ENCODE results near the gene CD58. TPM values are rescaled to one million over a fixed set of nuclear protein-coding genes. Genes with fewer than 3 reads are reported as not detected.

Gene CD58
- total RNA-seq, 8 experiments from 2014 or later, result 2.5 to 64.5 (median 12.8) TPM

DNA sequence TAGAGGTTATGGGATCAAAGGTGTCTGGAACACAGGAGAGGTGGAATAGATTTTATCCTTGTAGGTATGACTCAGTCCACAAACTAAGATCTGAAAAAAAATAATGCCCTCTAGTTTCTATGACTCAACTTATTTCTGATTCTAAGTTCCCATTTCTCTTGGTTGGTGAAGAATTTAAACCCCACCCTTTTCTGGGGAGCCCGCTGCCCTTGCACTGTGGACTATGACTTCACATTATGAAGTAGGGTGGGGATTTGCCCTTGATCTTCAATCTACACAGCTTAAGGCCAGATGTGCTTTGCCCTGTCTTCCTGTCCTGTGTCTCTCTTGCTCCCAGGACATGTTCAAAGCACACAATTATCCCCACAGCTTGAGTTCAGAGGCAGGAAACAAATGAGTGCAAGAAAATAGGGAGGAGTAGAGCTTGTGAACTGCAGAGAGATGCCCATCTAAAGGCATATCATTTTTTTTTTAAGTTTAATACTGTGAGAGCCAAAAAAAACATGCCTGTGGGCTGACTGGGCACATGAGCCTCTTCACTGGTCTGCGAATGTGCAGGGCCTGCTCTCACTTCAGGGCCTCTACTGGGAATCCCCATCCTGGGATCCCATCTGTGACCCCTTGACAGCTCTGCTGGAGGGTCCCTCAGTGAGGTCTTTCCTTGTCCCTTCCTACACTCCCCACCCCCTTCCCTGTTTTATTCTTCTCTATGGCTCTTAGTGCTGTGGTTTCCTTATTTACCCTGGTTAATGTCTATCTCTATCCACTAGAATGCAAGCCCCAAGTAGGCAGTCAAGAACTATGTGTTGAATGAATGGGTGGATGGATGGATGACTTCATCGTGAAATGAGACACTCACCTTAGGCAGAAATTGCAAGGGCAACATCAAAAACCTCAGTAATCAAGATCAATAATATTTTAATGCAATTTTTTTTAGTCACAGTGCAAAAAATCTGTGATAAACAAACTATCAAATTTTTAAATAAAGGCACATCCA, 61.5 kb downstream of the CD58 start:
- Histone ChIP-seq H3K4me3 (no peak overlapping the region), H3K27ac (no peak overlapping the region), H3K4me1 (replicated peaks in 1 of 2) (no peaks in the 10 kb centered on the region)
- 19 to 96% (median 86%) methylated on average over 1 to 3 of the region's 3 CpGs; no CpG with 5 or more reads in 1 of the 10 experiments for WGBS, 10 experiments
- in situ Hi-C loops (cut with MboI; ENCODE audit: low pct_unique_long_range_greater_than_20kb in 2 of 9, low sequenced_read_pairs in 9 of 9, unreplicated experiment in 9 of 9), result no loop called here
- ATAC-seq (replicated peaks in 6 of 8), result peak in 3 of 8 experiments; percentile 76 to 86 (median 77)

DNA sequence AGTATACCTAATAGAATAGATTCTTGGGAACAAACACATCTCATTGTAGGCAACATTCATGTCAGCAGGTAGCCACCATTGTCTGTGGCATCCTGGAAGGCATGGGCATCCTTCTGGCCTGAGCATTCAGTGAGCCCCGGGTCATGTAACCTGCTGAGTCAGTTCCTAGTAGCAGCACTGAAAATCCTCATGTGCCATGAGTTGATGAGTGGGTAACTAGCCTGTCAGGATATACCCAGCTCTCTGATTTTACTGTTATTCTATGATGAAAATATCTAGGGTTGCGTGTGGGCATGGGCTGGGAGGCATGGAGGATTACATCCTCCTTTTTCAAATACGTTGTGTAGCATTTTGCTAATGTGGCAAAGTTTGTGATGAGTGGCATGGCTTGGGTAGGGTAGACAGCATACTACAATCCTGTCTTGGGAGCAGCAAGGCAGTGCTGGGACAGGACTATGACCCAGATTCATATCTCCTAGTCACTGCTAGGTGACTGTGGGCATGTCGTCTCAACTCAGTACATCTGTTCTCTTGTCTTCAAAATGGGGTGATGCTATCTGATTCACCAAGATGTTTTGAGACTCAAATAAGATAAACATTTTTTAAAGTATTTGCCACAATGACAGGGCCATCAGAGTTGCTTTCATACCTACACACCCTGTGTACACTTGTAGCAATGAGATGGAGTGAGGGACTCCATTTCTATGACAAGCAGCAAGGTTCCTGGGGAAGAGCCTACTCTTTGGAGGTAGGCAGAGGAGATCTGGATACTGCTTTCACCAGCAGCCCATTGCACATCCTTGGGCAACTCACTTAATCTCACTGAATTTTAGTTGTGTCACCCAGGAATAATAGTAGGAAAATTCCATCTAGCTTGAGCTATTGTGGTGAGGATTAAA, 62.5 kb downstream of the CD58 start:
- Histone ChIP-seq H3K4me3 (no peak overlapping the region), H3K4me1 (replicated peaks in 1 of 2) (no peaks in the 10 kb centered on the region), H3K27ac (no peak overlapping the region)
- in situ Hi-C loops (cut with MboI; ENCODE audit: low pct_unique_long_range_greater_than_20kb in 2 of 9, low sequenced_read_pairs in 9 of 9, unreplicated experiment in 9 of 9), result no loop called here
- WGBS, 10 experiments, result 75 to 100% (median 86%) methylated on average over 1 to 4 of the region's 4 CpGs; no CpG with 5 or more reads in 2 of the 10 experiments
- ATAC-seq (replicated peaks in 6 of 8), result no peak

DNA sequence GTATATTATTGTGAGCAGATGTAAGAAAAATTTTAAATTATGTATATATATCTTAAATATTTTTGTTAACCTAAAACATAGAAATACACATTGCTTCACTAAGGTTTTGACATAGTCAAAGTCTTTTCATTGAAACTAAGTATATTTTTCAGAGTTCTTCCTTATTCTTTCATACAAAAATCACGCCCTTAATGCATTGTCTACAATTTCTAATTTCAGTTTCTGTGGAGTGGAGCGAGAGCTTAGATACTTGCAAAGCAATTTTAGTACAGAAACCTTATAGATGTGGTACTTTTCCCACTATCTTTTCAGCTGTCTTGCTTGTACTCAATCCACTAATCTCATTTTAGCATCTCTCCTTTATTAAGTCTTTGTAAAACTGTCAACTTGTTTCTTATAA, 63.2 kb downstream of the CD58 start:
- in situ Hi-C loops (cut with MboI; ENCODE audit: low pct_unique_long_range_greater_than_20kb in 2 of 9, low sequenced_read_pairs in 9 of 9, unreplicated experiment in 9 of 9), result no loop called here

DNA sequence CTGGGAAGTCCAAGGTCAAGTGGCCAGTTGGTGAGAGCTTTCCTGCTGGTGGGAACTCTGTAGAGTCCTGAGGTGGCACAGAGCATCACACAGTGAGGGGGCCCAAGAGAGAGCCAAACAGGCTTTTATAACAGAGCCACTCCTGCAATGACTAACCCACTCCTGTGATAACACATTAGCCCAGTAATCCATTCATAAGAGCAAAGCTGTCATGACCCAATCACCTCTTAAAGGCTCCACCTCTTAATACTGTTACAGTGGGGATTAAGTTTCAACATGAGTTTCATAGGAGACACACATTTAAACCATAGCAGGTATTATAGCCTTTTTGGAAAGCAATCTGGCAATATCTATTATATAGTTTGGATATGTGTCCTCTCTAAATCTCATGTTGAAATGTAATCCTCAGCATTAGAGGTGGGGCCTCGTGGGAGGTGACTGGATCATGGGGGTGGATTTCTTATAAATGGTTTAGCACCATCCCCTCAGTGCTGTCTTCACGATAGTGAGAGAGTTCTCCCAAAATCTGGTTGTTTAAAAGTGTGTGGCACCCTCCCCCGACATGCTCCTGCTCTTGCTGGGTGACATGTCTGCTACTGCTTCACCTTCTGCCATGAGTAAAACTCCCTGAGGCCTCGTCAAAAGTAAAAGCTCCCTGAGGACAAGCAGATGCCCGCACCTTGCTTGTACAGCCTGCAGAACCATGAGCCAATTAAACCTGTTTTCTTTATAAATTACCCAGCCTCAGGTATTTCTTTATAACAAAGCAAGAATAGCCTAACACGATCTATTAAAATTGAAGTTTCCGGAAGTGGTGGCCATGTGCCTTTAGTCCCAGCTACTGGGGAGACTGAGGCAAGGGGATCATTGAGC, 64.5 kb downstream of the CD58 start:
- WGBS, 10 experiments, result 70 to 100% (median 86%) methylated on average over 2 to 7 of the region's 7 CpGs
- in situ Hi-C loops (cut with MboI; ENCODE audit: low pct_unique_long_range_greater_than_20kb in 2 of 9, low sequenced_read_pairs in 9 of 9, unreplicated experiment in 9 of 9), result no loop called here
- ATAC-seq (replicated peaks in 6 of 8), result peak in 4 of 8 experiments; percentile 2 to 52 (median 26)
- no peak overlapping the region for H3K27ac ChIP-seq
- H3K4me1 ChIP-seq (replicated peaks in 1 of 2), result no peaks in the 10 kb centered on the region
- H3K4me3 ChIP-seq, result no peak overlapping the region

More for the DNA sequence above, 63.2 kb downstream of the CD58 start:
- Histone ChIP-seq H3K4me3 (no peak overlapping the region), H3K4me1 (replicated peaks in 1 of 2) (no peaks in the 10 kb centered on the region), H3K27ac (no peak overlapping the region)
- no peak for ATAC-seq (replicated peaks in 6 of 8)
- WGBS, 10 experiments, result 78 to 100% (median 96%) methylated on average over 1 to 2 of the region's 2 CpGs

DNA sequence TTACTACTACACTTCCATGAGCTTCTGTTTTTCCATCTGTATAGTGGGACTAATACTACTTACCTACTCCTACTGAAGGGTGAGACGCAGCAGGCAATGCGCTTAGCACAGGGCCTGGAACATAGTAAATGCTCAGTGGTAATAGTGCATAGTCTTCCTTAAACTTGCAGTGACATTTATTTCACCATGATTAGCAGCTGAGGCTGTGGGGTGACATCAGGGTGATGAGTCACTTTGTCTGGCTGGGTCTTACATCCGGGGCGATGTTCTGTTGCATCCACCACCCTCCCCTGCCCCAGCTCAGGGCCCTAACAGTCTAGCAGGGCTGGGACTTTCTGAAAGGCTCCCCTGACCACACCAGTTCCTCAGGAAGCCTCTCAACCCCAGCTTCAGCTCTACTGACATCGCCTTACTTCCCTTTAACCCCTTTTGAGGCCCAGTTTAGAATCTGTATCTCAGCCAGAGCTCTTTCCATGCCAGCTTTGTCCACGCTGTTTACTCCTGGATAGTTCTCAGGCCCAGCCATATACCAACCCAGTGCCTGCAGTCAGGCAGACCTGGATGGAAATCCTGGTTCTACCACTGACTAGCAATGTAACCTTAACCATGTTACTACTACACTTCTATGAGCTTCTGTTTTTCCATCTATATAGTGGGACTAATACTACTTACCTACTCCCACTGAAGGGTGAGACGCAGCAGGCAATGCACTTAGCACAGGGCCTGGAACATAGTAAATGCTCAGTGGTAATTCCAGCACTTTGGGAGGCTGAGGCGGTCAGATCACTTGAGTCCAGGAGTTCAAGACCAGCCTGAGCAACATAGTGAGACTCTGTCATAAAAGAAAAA, 66.3 kb downstream of the CD58 start:
- peak in 7 of 8 experiments; percentile 45 to 87 (median 59) for ATAC-seq (replicated peaks in 6 of 8)
- no peak overlapping the region for H3K27ac ChIP-seq
- in situ Hi-C loops (cut with MboI; ENCODE audit: low pct_unique_long_range_greater_than_20kb in 2 of 9, low sequenced_read_pairs in 9 of 9, unreplicated experiment in 9 of 9), result no loop called here

DNA sequence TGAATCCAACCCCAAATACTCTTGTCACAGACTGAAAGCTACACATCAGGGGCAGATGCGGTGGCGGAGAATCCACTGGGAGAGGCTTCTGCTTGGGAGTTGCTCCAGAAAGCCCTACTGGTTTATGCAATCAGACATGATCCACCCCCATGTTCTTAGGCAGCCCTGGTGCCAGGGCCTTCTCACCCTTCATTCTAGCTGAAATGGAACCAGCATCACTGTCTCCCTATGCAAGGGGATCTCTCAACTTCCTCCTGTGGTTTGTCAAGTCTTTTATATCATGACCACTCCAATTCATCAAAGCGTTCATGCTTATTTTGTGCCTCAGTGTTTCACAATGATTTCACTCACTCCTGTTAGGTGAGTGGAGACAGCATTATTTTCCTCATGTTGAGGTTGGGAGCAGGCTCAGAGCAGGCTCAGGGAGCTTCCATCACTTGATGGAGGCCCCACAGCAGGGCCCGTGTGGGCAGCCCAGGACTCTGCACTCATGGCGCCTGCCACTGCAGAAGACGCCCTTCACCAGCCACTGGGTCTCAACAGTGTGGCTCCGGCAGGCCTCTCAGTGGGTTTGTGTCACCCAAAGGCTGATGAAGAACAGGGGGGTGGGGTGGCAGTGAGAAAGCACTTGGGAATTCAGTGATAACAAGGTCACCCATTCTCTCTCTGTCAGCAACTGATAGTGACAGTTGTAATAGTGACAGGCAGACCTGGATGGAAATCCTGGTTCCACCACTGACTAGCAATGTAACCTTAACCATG, 67.1 kb downstream of the CD58 start:
- WGBS, 10 experiments, result 80 to 100% (median 98%) methylated on average over 1 to 6 of the region's 7 CpGs; no CpG with 5 or more reads in 5 of the 10 experiments
- in situ Hi-C loops (cut with MboI; ENCODE audit: low pct_unique_long_range_greater_than_20kb in 2 of 9, low sequenced_read_pairs in 9 of 9, unreplicated experiment in 9 of 9), result no loop called here
- H3K27ac ChIP-seq, result no peak overlapping the region
- no peak overlapping the region for H3K4me3 ChIP-seq
- peaks cover 0 to 2% of the 10 kb centered on the region in 2 donors for H3K4me1 ChIP-seq (replicated peaks in 1 of 2)
- no peak for ATAC-seq (replicated peaks in 6 of 8)

More for the DNA sequence above, 66.3 kb downstream of the CD58 start:
- no peak overlapping the region for H3K4me3 ChIP-seq
- 78 to 100% (median 99%) methylated on average over 1 to 8 of the region's 8 CpGs; no CpG with 5 or more reads in 2 of the 10 experiments for WGBS, 10 experiments
- no peaks in the 10 kb centered on the region for H3K4me1 ChIP-seq (replicated peaks in 1 of 2)

DNA sequence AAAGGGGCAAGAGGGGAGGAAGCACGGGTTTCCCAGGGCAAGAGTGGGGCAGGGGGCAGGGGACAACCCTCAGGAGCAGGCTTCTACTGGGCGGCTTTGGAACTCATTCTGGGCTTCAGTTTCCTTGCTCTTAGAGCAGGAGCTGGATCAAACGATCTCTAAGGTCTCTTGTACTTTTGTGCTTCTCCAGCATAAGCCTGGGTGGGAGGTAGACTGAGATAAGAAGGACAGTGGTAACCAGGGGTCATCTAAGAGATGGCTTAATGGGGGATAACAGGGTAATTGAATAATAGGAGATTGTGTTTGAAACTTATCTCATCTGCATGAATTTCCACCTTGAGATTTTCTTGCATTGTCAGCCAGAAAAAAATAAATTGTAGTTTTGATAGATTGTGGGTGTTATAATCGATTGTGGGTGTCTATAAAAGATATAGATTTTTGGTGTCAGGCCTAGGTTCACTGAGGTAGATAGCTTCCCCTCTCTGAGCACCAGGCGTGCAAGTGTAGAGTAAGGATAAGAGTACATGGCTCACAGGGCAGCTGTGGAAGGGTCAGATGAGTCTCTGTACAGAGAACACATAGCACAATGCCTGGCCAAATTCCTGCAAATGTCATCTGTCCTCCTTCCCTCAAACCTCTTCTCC, 68.0 kb downstream of the CD58 start:
- in situ Hi-C loops (cut with MboI; ENCODE audit: low pct_unique_long_range_greater_than_20kb in 2 of 9, low sequenced_read_pairs in 9 of 9, unreplicated experiment in 9 of 9), result no loop called here
- H3K4me1 ChIP-seq (replicated peaks in 1 of 2), result peaks cover 0 to 3% of the 10 kb centered on the region in 2 donors
- no peak for ATAC-seq (replicated peaks in 6 of 8)
- WGBS, 10 experiments, result 20 to 73% (median 62%) methylated on average over 1 to 5 of the region's 5 CpGs; no CpG with 5 or more reads in 2 of the 10 experiments
- no peak overlapping the region for H3K27ac ChIP-seq
- no peak overlapping the region for H3K4me3 ChIP-seq

DNA sequence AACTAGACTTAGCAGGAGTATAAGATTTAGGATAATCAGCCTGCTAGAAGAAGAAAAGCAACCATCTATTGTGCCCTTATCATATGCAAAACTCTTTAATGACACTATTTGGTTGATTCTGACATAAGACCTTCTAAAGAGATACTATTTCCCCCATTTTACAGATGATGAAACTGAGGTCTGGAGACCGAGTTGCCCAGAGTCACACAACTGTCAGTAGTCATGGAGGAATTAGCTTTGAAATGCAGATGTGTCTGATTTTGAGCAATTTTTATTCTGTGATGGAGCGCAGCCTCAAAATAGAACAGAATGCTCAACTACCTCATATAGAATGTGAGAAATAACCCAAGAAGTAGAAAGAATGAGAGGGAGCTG, 69.0 kb downstream of the CD58 start:
- ATAC-seq (replicated peaks in 6 of 8), result no peak
- Histone ChIP-seq H3K4me1 (replicated peaks in 1 of 2) (peaks cover 0 to 3% of the 10 kb centered on the region in 2 donors), H3K4me3 (no peak overlapping the region), H3K27ac (no peak overlapping the region)
- WGBS, 10 experiments, result 100% methylated on average over 1 to 2 of the region's 2 CpGs; no CpG with 5 or more reads in 6 of the 10 experiments
- in situ Hi-C loops (cut with MboI; ENCODE audit: low pct_unique_long_range_greater_than_20kb in 2 of 9, low sequenced_read_pairs in 9 of 9, unreplicated experiment in 9 of 9), result no loop called here

DNA sequence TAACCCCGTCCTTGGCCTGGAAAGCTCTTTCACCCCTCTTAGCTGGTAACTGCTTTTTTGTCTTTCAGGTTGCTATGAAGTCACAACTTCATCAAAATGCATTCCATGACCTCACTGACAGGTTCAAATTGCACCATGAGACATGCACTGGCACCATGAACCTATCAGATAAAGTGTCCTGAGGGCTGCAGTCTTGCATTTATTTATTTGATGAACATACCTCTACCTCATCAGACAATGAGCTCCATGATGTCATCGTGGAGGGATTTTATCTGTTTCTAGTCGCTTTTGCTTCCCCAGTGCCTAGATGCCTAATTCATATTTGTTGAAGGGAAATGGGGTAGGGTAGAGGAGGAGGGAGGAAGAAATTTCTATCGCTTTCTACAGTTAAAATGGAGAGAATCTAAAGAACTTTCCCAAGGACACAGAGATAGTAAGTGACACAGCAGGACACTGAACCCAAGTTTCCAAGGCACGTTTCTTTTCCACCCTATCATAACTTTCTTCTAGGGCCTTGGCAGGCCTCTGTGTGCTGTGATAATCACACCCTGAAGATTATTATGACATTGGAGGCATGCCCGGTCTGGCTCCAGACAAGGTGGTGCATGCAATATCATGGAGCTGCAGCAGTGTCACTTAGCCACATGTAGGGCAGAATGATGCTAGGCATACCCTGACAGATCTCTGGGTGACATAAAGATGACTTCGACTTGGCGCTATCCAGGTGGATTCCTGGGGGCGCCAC, 69.5 kb downstream of the CD58 start:
- peak in 1 of 8 experiments; percentile 13 for ATAC-seq (replicated peaks in 6 of 8)
- 50 to 94% (median 84%) methylated on average over 2 to 9 of the region's 9 CpGs; no CpG with 5 or more reads in 1 of the 10 experiments for WGBS, 10 experiments
- in situ Hi-C loops (cut with MboI; ENCODE audit: low pct_unique_long_range_greater_than_20kb in 2 of 9, low sequenced_read_pairs in 9 of 9, unreplicated experiment in 9 of 9), result no loop called here
- no peak overlapping the region for H3K4me3 ChIP-seq
- no peak overlapping the region for H3K27ac ChIP-seq
- H3K4me1 ChIP-seq (replicated peaks in 1 of 2), result peaks cover 0 to 3% of the 10 kb centered on the region in 2 donors

Measured in motor neuron (in vitro differentiated cells).